HL-60 (cell line): Measurements from ENCODE around the gene TMEM86B.

ENCODE experiments used
- TF ChIP-seq, protein P1 (sequence below): IDR thresholded peaks from one replicate; pipeline ENCODE4 v1.5.1; 2011; ENCODE audit warnings: low read length, control low read depth, inconsistent platforms; ENCODE audit not compliant: insufficient read depth
- TF ChIP-seq, protein P2 (sequence below): IDR thresholded peaks from 2 replicates; pipeline ENCODE4 v1.6.1; 2012; ENCODE audit warnings: low read depth; ENCODE audit not compliant: insufficient replicate concordance

DNA sequence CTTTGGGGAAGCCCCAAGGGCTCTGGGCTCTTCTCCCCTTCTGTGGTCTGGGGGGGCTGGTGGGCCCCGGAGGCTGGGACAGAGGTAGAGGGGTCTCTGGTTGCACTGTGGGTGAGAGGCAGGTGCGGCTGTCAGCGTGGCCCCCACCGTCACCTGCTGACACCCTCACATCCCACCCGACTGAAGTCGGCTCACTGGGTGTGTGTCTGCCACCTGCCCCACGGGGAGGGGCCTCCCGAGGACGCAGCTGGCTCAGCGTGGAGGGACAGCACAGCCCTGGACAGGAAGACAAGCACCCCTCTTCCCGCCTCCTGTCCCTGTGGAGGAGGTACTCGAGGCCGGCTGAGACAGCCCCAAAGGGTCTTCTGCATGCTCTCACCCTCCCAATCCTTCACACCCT is 2.2 kb upstream of the TMEM86B start:
- TF ChIP-seq, protein P1, sequence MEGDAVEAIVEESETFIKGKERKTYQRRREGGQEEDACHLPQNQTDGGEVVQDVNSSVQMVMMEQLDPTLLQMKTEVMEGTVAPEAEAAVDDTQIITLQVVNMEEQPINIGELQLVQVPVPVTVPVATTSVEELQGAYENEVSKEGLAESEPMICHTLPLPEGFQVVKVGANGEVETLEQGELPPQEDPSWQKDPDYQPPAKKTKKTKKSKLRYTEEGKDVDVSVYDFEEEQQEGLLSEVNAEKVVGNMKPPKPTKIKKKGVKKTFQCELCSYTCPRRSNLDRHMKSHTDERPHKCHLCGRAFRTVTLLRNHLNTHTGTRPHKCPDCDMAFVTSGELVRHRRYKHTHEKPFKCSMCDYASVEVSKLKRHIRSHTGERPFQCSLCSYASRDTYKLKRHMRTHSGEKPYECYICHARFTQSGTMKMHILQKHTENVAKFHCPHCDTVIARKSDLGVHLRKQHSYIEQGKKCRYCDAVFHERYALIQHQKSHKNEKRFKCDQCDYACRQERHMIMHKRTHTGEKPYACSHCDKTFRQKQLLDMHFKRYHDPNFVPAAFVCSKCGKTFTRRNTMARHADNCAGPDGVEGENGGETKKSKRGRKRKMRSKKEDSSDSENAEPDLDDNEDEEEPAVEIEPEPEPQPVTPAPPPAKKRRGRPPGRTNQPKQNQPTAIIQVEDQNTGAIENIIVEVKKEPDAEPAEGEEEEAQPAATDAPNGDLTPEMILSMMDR = no peak
- TF ChIP-seq, protein P2, sequence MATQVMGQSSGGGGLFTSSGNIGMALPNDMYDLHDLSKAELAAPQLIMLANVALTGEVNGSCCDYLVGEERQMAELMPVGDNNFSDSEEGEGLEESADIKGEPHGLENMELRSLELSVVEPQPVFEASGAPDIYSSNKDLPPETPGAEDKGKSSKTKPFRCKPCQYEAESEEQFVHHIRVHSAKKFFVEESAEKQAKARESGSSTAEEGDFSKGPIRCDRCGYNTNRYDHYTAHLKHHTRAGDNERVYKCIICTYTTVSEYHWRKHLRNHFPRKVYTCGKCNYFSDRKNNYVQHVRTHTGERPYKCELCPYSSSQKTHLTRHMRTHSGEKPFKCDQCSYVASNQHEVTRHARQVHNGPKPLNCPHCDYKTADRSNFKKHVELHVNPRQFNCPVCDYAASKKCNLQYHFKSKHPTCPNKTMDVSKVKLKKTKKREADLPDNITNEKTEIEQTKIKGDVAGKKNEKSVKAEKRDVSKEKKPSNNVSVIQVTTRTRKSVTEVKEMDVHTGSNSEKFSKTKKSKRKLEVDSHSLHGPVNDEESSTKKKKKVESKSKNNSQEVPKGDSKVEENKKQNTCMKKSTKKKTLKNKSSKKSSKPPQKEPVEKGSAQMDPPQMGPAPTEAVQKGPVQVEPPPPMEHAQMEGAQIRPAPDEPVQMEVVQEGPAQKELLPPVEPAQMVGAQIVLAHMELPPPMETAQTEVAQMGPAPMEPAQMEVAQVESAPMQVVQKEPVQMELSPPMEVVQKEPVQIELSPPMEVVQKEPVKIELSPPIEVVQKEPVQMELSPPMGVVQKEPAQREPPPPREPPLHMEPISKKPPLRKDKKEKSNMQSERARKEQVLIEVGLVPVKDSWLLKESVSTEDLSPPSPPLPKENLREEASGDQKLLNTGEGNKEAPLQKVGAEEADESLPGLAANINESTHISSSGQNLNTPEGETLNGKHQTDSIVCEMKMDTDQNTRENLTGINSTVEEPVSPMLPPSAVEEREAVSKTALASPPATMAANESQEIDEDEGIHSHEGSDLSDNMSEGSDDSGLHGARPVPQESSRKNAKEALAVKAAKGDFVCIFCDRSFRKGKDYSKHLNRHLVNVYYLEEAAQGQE = no peak
